B cell (primary cell): ENCODE results near the gene VPS33B. TPM values are rescaled to one million over a fixed set of nuclear protein-coding genes. Genes with fewer than 3 reads are reported as not detected.

Experiments used
- ATAC-seq: fragments of 200-7000 bp; cut with Tn5 transposase; one replicate; pipeline ENCODE4 v1.10.0; 2021; ENCODE audit warnings: low read depth, mild to moderate bottlenecking, moderate number of reproducible peaks, moderate library complexity
- CTCF ChIA-PET: fragments of 350-600 bp; sonication (Branson Sonifier 250); formaldehyde crosslinking; loops from one replicate; lab custom pipeline; 2021; ENCODE audit warnings: antibody characterized with exemption, inconsistent platforms; lab: Charles Lee
- POLR2A ChIA-PET: fragments of 350-600 bp; sonication (Branson Sonifier 250); formaldehyde crosslinking; loops from one replicate; lab custom pipeline; 2021; ENCODE audit warnings: antibody characterized with exemption; lab: Charles Lee
- DNase-seq: peaks from one replicate; pipeline ENCODE4 v3.0.0; 2013
- H2AFZ ChIP-seq: 2 replicates; pipeline ENCODE4 v1.6.1; 2012; ENCODE audit warnings: mild to moderate bottlenecking, low read depth, low read length; ENCODE audit not compliant: insufficient read depth, poor library complexity, severe bottlenecking
- H3K27ac ChIP-seq, 2 donors: 1 replicate in 1 of 2; 2 replicates in 1 of 2; pipeline ENCODE4 v1.5.1; 2012 to 2013; ENCODE audit warnings: low read length in 2 of 2, mild to moderate bottlenecking in 2 of 2, moderate library complexity in 1 of 2
- H3K27me3 ChIP-seq, 4 experiments: fragments of 200-600 bp in 1 of 4; sonication (generic) in 1 of 4; replicated peaks in 1 of 4; 1 replicate in 2 of 4; 2 replicates in 2 of 4; pipeline versions ENCODE4 v1.6.1 to v1.7.0; 2013 to 2016; ENCODE audit warnings: low read length in 3 of 4, mild to moderate bottlenecking in 2 of 4, mixed read lengths in 1 of 4, moderate library complexity in 1 of 4; ENCODE audit not compliant: insufficient read depth in 4 of 4, control insufficient read depth in 3 of 4; ENCODE audit errors: control extremely low read depth in 1 of 4
- H3K36me3 ChIP-seq, 2 experiments: replicated peaks in 1 of 2; 1 replicate in 1 of 2; 2 replicates in 1 of 2; pipeline versions ENCODE4 v1.6.1 to v1.7.1; 2013; ENCODE audit warnings: low read length in 1 of 2; ENCODE audit not compliant: insufficient read depth in 2 of 2, control insufficient read depth in 1 of 2; ENCODE audit errors: control extremely low read depth in 1 of 2, extremely low read depth in 1 of 2
- H3K4me1 ChIP-seq, 2 donors: fragments of 200-600 bp in 1 of 2; sonication (generic) in 1 of 2; 1 replicate in 1 of 2; 2 replicates in 1 of 2; pipeline versions ENCODE4 v1.5.1 to v1.6.1; 2013 to 2017; ENCODE audit warnings: low read length in 2 of 2; ENCODE audit not compliant: control insufficient read depth in 2 of 2, insufficient read depth in 2 of 2
- H3K4me2 ChIP-seq: replicated peaks from 2 replicates; pipeline ENCODE3; 2012; ENCODE audit warnings: mild to moderate bottlenecking, low read depth, low read length; ENCODE audit not compliant: poor library complexity, severe bottlenecking
- H3K4me3 ChIP-seq, 5 experiments: fragments of 200-600 bp in 1 of 5; sonication (generic) in 1 of 5; 1 replicate in 3 of 5; 2 replicates in 2 of 5; pipeline versions ENCODE4 v1.5.1 to v1.7.0; 2011 to 2016; ENCODE audit warnings: low read length in 4 of 5, mild to moderate bottlenecking in 4 of 5, low read depth in 2 of 5, control low read depth in 1 of 5, moderate library complexity in 1 of 5; ENCODE audit not compliant: insufficient read depth in 1 of 5; ENCODE audit errors: control extremely low read depth in 1 of 5, extremely low read depth in 1 of 5
- H3K79me2 ChIP-seq: fragments of 200-600 bp; sonication (generic); one replicate; pipeline ENCODE4 v1.6.0; 2016; ENCODE audit warnings: low read length; ENCODE audit not compliant: control insufficient read depth, insufficient read depth
- H3K9ac ChIP-seq: fragments of 200-600 bp; sonication (generic); 2 replicates; pipeline ENCODE4 v1.6.1; 2017; ENCODE audit warnings: mild to moderate bottlenecking, low read length, moderate library complexity
- H3K9me3 ChIP-seq, 3 donors: one replicate each; pipeline versions ENCODE4 v1.6.1 to v1.7.1; 2013; ENCODE audit warnings: low read length in 2 of 3; ENCODE audit not compliant: control insufficient read depth in 2 of 3, insufficient read depth in 1 of 3; ENCODE audit errors: control extremely low read depth in 1 of 3
- H4K20me1 ChIP-seq: 2 replicates; pipeline ENCODE4 v1.6.0; 2012; ENCODE audit warnings: mild to moderate bottlenecking, low read length; ENCODE audit not compliant: insufficient read depth, control insufficient read depth, poor library complexity, severe bottlenecking
- H3K27ac Mint-ChIP-seq: one replicate; pipeline ENCODE4 v1.8.0; 2021; ENCODE audit warnings: mixed read lengths
- H3K27me3 Mint-ChIP-seq: one replicate; pipeline ENCODE4 v1.8.0; 2021; ENCODE audit warnings: mixed read lengths
- H3K4me1 Mint-ChIP-seq: one replicate; pipeline ENCODE4 v1.8.0; 2021; ENCODE audit warnings: mixed read lengths
- H3K4me3 Mint-ChIP-seq: one replicate; pipeline ENCODE4 v1.8.0; 2021; ENCODE audit warnings: mixed read lengths
- H3K9me3 Mint-ChIP-seq: one replicate; pipeline ENCODE4 v1.8.0; 2022; ENCODE audit warnings: mixed read lengths; ENCODE audit not compliant: insufficient read depth
- CTCF ChIP-seq: fragments of 200-600 bp; IDR thresholded peaks from one replicate; pipeline ENCODE4 v1.8.0; 2022; ENCODE audit warnings: antibody characterized with exemption, mild to moderate bottlenecking
- EZH2 ChIP-seq: IDR thresholded peaks from 2 replicates; pipeline ENCODE4 v1.6.1; 2012; ENCODE audit warnings: borderline replicate concordance, low read depth, mild to moderate bottlenecking, moderate library complexity, low read length; ENCODE audit not compliant: insufficient read depth, poor library complexity, severe bottlenecking
- WGBS: methylation state at CpG from one replicate; pipeline ENCODE4 v1.1.5; 2013; ENCODE audit warnings: missing lambda C conversion rate; ENCODE audit not compliant: insufficient coverage; 5-methylcytosine and 5-hydroxymethylcytosine counted together
- intact Hi-C: fragments of 100-400 bp; cut with micrococcal nuclease; formaldehyde crosslinking; loops from one replicate; pipeline ENCODE4 v1.10.0; 2022
- polyA plus RNA-seq: library from polyadenylated mRNA; depleted of rRNA; stranded (reverse); fragments of >200 nt; gene quantifications from 2 replicates; pipeline ENCODE4 v1.2.3, GENCODE V29; 2012
- total RNA-seq, 2 donors: library from RNA; stranded (reverse); fragments of 120-200 nt in 1 of 2; gene quantifications; 1 replicate in 1 of 2; 2 replicates in 1 of 2; pipeline versions ENCODE4 v1.2.3 to v1.2.4, GENCODE V29; 2013 to 2022

The VPS33B gene
- total and polyA plus RNA-seq, 2 donors (not counting 1 experiment from before 2014, with no cell fraction given): 17.4 to 30.0 TPM

DNA sequence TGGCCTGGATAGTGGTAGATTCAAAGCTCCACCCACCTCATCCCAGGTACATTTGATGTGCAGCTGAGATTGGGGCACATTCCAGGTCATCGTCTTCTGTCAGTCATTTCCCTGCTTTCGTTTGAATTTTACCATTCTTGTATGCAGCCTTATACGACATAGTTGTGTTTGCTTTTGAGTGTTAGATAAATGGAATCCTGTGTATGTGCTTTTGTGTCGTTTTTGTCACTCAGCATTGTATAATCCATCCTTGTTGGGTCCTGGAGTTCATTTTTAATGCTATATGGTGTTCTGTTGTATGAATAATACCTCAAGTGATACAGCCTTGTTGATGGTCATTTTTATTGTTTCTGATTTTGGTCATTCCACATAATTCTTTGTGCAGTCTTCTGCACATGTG is 60.4 kb downstream of the VPS33B start:
- Histone ChIP-seq H3K36me3 (peaks cover 0 to 34% of the 10 kb centered on the region in 2 experiments), H3K9ac (no peak overlapping the region), H3K79me2 (no peaks in the 10 kb centered on the region), H3K9me3 (no peaks in the 10 kb centered on the region), H3K4me2 (no peak overlapping the region), H4K20me1 (no peaks in the 10 kb centered on the region), H3K27ac (no peak overlapping the region), H3K27me3 (no peaks in the 10 kb centered on the region), H3K4me1 (no peaks in the 10 kb centered on the region), H2AFZ (no peak overlapping the region), H3K4me3 (no peak overlapping the region)
- Mint-ChIP-seq H3K27me3 (no peaks in the 10 kb centered on the region), H3K9me3 (no peaks in the 10 kb centered on the region), H3K27ac (no peak overlapping the region), H3K4me1 (peaks cover 4% of the 10 kb centered on the region), H3K4me3 (no peak overlapping the region)
- DNase-seq (no peak), ATAC-seq (no peak)
- ChIA-PET CTCF (no interaction called here), POLR2A (no interaction called here)
- intact Hi-C loops: no loop called here
- WGBS: 92% methylated on average over 4 of the region's 4 CpGs
- TF ChIP-seq CTCF (no peak), EZH2 (no peak)

- ChIA-PET POLR2A (no interaction called here), CTCF (interaction anchor here (8.7 kb wide), 1 partner anchor 28 kb away, joined by 118 read pairs; the partner anchor contains the start of genes HDDC3 and UNC45A)
- Mint-ChIP-seq H3K4me3 (no peak overlapping the region), H3K9me3 (no peaks in the 10 kb centered on the region), H3K27ac (no peak overlapping the region), H3K4me1 (peaks cover 12% of the 10 kb centered on the region), H3K27me3 (no peaks in the 10 kb centered on the region)
- H3K36me3 ChIP-seq: peaks cover 0 to 29% of the 10 kb centered on the region in 2 experiments
- H2AFZ ChIP-seq: no peak overlapping the region
- no peak overlapping the region for H3K9ac ChIP-seq
- peaks cover 10 to 14% of the 10 kb centered on the region in 2 donors for H3K4me1 ChIP-seq
- intact Hi-C loops: no loop called here
- DNase-seq (no peak), ATAC-seq (no peak)
- H4K20me1 ChIP-seq: peaks cover 9% of the 10 kb centered on the region
- peaks cover 10% of the 10 kb centered on the region for H3K79me2 ChIP-seq
- H3K4me3 ChIP-seq: no peak overlapping the region
- 92% methylated on average over 20 of the region's 20 CpGs for WGBS
- H3K27ac ChIP-seq: no peak overlapping the region
- TF ChIP-seq EZH2 (no peak), CTCF (no peak)
- no peaks in the 10 kb centered on the region for H3K27me3 ChIP-seq
- no peak overlapping the region for H3K4me2 ChIP-seq
- H3K9me3 ChIP-seq: no peaks in the 10 kb centered on the region
These were observed 61.9 kb downstream of the VPS33B start for GRCh38 chr15:90960298-90961091.
